Left ventricle myocardium inferior (tissue), 1 donor: ENCODE measurements around the gene TNS3. TPM values are rescaled to one million over a fixed set of nuclear protein-coding genes. Genes with fewer than 3 reads are reported as not detected.

Experiments used
- DNase-seq: peaks from one replicate; pipeline ENCODE4 v3.0.0-alpha.2; 2020
- H3K27ac ChIP-seq: fragments of 200-600 bp; replicated peaks from 2 replicates; pipeline ENCODE4 v1.8.0; 2021
- H3K27me3 ChIP-seq: fragments of 200-600 bp; 2 replicates; pipeline ENCODE4 v1.8.0; 2021; ENCODE audit warnings: low read depth
- H3K36me3 ChIP-seq: fragments of 200-600 bp; 2 replicates; pipeline ENCODE4 v1.8.0; 2021
- H3K4me1 ChIP-seq: fragments of 200-600 bp; 2 replicates; pipeline ENCODE4 v1.8.0; 2021
- H3K4me3 ChIP-seq: fragments of 200-600 bp; 2 replicates; pipeline ENCODE4 v1.8.0; 2021; ENCODE audit warnings: mild to moderate bottlenecking, moderate library complexity
- H3K9me3 ChIP-seq: fragments of 200-600 bp; replicated peaks from 2 replicates; pipeline ENCODE4 v1.8.0; 2021
- CTCF ChIP-seq: fragments of 200-600 bp; IDR thresholded peaks from 2 replicates; pipeline ENCODE4 v1.8.0; 2021; ENCODE audit warnings: antibody characterized with exemption, mild to moderate bottlenecking, borderline replicate concordance
- intact Hi-C: fragments of 100-400 bp; cut with micrococcal nuclease; formaldehyde crosslinking; loops from one replicate; pipeline ENCODE4 v1.11.0; 2022
- total RNA-seq: library from RNA; stranded (reverse); fragmentation: NEBNext Ultra II Directional; extraction: Animal tissue kit (Norgen Biotek cat#: 25700); gene quantifications from one replicate; pipeline ENCODE4 v1.2.1, GENCODE V29; 2021
- donor health status: DM: no; HTN: yes; CAD: no; lungs with severe emphysema.

The TNS3 gene
- total RNA-seq, 1 donor from 2014 or later: 40.6 TPM

- DNase-seq: no peak
- Histone ChIP-seq H3K9me3 (no peaks in the 10 kb centered on the region), H3K4me1 (peaks cover 27% of the 10 kb centered on the region), H3K27ac (peak overlapping the region; percentile 78), H3K4me3 (no peak overlapping the region), H3K36me3 (no peaks in the 10 kb centered on the region), H3K27me3 (no peaks in the 10 kb centered on the region)
- no peak for TF ChIP-seq CTCF
- intact Hi-C loops: no loop called here
These were observed 41.2 kb upstream of the TNS3 start for GRCh38 chr7:47622946-47623640.

GRCh38 chr7:47622586-47622945, 40.7 kb upstream of the TNS3 start:
- Histone ChIP-seq H3K4me3 (no peak overlapping the region), H3K27ac (peak overlapping the region; percentile 78), H3K4me1 (peaks cover 27% of the 10 kb centered on the region), H3K36me3 (no peaks in the 10 kb centered on the region), H3K27me3 (no peaks in the 10 kb centered on the region), H3K9me3 (no peaks in the 10 kb centered on the region)
- TF ChIP-seq CTCF: no peak
- intact Hi-C loops: no loop called here
- no peak for DNase-seq

- H3K9me3 ChIP-seq: no peaks in the 10 kb centered on the region
- H3K4me1 ChIP-seq: peaks cover 27% of the 10 kb centered on the region
- TF ChIP-seq CTCF: no peak
- no peak overlapping the region for H3K4me3 ChIP-seq
- no peaks in the 10 kb centered on the region for H3K36me3 ChIP-seq
- intact Hi-C loops: no loop called here
- H3K27ac ChIP-seq: peak overlapping the region; percentile 78
- DNase-seq: no peak
- no peaks in the 10 kb centered on the region for H3K27me3 ChIP-seq
These were observed 40.2 kb upstream of the TNS3 start for GRCh38 chr7:47621979-47622561.

- Histone ChIP-seq H3K4me3 (no peak overlapping the region), H3K9me3 (no peaks in the 10 kb centered on the region), H3K27me3 (no peaks in the 10 kb centered on the region), H3K4me1 (peaks cover 27% of the 10 kb centered on the region), H3K36me3 (no peaks in the 10 kb centered on the region), H3K27ac (peak overlapping the region; percentile 78)
- TF ChIP-seq CTCF: no peak
- intact Hi-C loops: no loop called here
- DNase-seq: no peak
These were observed 39.4 kb upstream of the TNS3 start for GRCh38 chr7:47621347-47621746.

- H3K9me3 ChIP-seq: no peaks in the 10 kb centered on the region
- no peaks in the 10 kb centered on the region for H3K27me3 ChIP-seq
- TF ChIP-seq CTCF: no peak
- intact Hi-C loops: no loop called here
- H3K4me3 ChIP-seq: no peak overlapping the region
- no peak for DNase-seq
- no peak overlapping the region for H3K27ac ChIP-seq
- H3K4me1 ChIP-seq: peaks cover 27% of the 10 kb centered on the region
- H3K36me3 ChIP-seq: no peaks in the 10 kb centered on the region
These were observed 37.9 kb upstream of the TNS3 start for GRCh38 chr7:47619806-47620205.
